Thyroid gland (tissue), 4 donors: ENCODE data around the gene KRR1.
"Not testable (repeated sequence)": the region's sequence is repeated elsewhere in the genome, so short reads cannot be mapped to it uniquely, and the experiment has no call there.

Source experiments
- CTCF ChIP-seq, 6 experiments: fragments of 200-600 bp in 3 of 6; fragments of 450-650 bp in 3 of 6; sonication (generic) in 3 of 6; IDR thresholded peaks; one replicate each; pipeline ENCODE4 v1.5.1; 2016 to 2019; ENCODE audit warnings: antibody characterized with exemption in 6 of 6, mild to moderate bottlenecking in 2 of 6, inconsistent platforms in 1 of 6, moderate library complexity in 1 of 6
- POLR2A ChIP-seq, 2 donors: fragments of 450-650 bp; IDR thresholded peaks; one replicate each; pipeline ENCODE4 v1.6.1; 2017; ENCODE audit warnings: antibody characterized with exemption in 2 of 2, mild to moderate bottlenecking in 2 of 2, moderate library complexity in 1 of 2

GRCh38 chr12:75484450-75484849, 27.0 kb downstream of the KRR1 start:
- TF ChIP-seq CTCF, POLR2A (IDR thresholded peaks at IDR 0.05): not testable (repeated sequence)
